IPS-NIHi11 (cell line): ENCODE data around the gene RHBDD2.
"Not testable (repeated sequence)": the region's sequence is repeated elsewhere in the genome, so short reads cannot be mapped to it uniquely, and the experiment has no call there.

Experiments
- DNase-seq: peaks from one replicate; pipeline ENCODE4 v3.0.0; 2012; ENCODE audit warnings: mixed read lengths, low spot score

RHBDD2 gene

GRCh38 chr7:75866489-75867389, 12.1 kb upstream of the RHBDD2 start:
- peak; percentile 85 for DNase-seq

- no peak for DNase-seq
These were observed 11.5 kb upstream of the RHBDD2 start for GRCh38 chr7:75867390-75867717.

DNA sequence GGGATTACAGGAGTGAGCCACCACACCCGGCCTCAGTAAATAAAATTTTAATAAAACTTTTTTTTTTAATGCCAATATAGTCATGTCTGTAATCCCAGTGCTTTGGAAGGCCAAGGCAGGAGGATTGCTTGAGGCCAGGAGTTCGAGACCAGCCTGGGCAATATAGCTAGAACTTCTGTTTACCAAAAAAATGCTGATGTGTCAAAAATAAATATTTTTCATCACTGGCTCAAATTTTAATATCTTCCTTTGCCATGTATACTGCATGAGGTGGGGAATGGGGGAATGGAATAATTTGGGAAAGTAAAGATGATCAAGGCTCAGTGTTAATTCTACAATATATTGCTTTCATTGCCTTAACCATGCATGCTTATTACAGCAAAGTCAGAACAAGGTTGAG, 10.7 kb upstream of the RHBDD2 start:
- no peak for DNase-seq

DNA sequence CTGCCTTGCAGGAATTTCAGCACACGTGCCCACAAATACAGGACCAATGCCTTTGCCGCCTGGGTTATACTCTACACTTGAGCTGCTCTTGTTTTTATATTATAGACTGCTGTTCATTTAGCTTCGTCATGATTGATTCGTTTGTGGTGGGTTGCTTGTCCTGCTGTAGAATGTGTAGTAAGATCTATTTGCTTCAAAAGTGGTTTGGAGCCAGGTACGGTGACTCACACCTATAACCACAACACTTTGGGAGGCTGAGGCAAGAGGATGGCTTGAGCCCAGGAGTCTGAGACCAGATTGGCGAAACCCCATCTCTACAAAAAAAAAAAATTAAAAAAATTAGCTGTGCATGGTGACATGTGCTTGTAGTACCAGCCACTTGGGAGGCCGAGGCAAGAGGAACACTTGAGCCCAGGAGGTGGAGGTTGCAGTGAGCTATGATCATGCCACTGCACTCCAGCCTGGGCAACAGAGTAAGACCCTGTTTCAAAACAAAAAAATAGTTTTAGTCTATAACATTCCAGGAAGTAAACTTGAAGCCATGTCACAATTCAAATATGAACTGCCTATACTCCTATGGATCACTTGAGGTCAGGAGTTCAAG, 9.0 kb upstream of the RHBDD2 start:
- no peak for DNase-seq

GRCh38 chr7:75870557-75871161, 8.2 kb upstream of the RHBDD2 start:
- no peak for DNase-seq

DNA sequence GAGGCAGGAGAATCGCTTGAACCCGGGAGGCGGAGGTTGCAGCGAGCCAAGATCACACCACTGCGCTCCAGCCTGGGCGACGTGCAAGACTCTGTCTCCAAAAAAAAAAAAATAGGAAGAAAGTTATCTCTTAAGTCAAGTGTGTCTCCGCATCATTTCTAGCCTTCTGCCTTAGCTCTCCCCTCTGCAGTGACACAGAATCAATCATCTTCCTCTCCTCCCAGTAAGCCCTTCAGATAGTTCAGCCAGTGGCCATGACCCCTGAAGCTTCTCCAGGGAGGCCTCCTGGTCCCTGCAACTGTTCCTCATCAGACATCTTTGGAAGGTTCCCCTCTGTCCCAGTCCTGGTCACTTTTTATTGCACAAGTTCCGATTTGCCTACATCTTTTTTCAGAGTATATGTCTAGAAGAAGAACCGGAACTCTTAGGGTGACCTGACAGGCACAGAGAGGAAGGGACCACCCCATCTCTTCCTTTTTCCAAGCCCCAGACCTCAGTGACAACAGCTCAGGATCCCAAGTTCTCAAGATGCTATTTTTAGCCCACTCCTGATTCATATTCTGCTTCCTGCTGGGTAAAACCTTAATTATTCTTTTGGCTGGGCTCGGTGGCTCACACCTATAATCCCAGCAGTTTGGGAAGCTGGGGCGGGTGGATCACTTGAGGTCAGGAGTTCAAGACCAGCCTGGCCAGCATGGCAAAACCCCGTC, 6.6 kb upstream of the RHBDD2 start:
- DNase-seq = no peak

DNA sequence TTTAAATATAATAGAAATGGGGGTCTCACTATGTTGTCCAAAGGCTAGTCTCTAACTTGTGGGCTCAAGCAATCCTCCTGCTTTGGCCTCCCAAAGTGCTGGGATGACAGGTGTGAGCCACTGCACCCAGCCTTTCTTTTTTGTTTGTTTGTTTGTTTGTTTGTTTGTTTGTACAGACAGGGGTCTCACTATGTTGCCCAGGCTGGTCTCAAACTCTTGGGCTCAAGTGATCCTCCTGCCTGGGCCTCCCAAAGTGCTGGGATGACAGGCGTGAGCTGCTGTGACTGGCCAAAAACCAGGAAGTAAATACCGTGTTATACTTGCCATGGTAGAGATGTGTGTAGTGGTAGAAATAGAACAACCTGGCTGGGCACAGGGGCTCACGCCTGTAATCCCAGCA, 4.7 kb upstream of the RHBDD2 start:
- not testable (repeated sequence) for DNase-seq

DNA sequence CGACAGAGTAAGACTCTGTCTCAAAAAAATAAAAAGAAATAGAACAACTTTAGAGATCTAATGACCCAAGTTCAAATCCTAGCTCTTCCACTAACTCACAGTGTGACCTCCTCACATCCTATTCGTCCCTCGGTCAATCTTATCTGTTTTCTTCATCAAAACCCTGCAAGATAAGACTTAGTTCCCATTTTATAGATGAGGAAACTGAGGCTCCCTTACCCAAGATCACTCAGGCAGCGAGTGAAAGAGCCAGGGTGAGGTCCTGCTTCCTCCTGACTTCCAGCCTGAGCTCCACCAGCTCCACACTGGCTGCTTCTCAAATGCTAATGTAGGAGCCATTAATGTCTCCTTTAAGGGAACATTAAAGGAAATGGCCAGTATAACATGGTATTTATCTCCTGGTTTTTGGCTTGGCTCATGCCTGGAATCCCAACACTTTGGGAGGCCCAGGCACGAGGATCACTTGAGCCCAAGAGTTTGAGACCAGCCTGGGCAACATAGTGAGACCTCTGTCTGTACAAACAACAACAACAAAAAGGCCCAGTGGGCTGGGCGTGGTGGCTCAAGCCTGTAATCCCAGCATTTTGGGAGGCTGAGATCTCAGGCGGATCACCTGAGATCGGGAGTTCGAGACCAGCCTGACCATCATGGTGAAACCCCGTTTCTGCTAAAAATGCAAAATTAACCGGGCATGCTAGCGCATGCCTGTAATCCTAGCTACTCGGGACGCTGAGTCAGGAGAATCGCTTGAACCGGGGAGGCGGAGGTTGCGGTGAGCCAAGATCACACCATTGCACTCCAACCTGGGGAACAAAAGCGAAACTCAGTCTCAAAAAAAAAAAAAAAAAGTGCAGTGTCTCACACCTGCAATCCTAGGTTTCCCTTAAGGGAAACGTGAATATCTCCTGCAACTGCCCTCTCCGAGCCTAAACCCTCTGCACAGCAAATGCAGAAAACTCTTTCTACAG, 3.4 kb upstream of the RHBDD2 start:
- no peak for DNase-seq

DNA sequence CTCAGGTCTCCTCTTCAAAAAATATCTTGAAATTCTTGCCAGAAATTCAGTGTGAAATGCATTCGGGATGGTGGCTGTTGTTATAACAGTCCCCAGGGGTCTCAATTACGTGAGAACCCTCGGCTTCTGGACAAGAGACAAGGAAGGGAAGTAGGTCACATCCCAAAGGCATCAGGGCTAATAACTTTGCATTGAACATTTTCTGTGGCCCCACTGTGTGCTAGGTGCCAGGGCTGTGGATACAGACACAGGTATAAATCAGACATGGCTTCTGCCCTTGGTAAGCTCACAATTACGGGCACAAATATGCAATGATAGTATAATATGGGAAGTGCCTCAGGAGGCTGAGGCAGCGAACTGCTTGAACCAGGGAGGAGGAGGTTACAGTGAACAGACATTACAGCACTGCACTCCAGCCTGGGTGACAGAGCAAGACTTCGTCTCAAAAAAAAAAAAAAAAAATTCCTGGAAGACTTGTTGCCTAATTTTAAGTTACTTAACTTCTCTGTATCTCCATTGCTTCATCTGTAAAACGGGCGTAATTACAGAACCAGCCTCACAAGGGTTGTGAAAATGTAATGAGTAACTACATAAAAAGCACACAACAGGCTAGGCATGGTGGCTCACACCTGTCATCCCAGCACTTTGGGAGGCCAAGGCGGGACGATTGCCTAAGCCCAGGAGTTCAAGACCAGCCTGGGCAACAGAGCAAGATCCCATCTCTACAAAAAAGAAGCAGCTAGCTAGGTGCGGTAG, 2.5 kb upstream of the RHBDD2 start:
- no peak for DNase-seq

DNA sequence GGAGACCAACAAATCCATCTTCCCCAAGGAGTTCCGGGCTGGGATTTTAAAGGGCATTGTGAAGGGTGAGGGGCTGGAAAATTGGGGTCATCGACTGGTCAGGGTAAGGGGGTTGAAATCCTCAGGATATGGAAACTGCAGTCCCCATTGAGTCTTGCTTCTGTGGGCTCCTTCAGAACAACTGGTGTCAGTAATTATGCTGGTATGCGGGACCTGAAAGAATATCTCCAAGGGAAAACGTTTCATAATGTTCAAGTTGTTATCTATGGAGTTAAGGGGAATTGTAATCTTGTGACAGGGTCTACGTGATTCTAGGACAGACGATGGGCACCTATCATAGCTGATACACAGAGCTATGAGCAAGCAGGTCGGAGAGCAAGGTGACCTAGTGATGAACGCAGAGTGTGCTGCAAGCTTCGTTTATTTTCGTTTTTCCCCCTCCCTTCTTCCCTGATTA, 494 bp upstream of the RHBDD2 start:
- no peak for DNase-seq

DNA sequence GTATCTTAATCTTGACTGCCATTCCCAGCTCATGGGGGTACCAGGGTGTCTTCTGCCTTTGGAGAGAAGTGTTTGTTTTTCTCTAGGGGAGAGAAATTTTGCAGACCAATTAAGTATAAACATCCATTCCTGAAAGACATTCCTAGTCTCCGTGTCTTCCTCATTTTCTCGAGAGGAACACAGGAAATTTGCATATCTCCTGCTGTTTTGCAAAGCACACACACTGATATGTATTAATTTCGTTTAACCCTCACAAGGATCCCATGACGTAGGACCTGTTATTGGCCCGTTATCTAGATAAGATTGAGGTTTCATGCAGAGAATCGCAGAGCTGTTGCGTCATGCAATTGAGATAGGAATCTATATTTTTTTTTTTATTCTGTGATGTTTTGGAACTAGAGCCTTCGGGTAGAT, 944 bp downstream of the RHBDD2 start:
- no peak for DNase-seq

- no peak for DNase-seq
These were observed 1.4 kb downstream of the RHBDD2 start for GRCh38 chr7:75880242-75880641.

- DNase-seq = no peak
These were observed 2.7 kb downstream of the RHBDD2 start for GRCh38 chr7:75881436-75882095.

- not testable (repeated sequence) for DNase-seq
These were observed 4.5 kb downstream of the RHBDD2 start for GRCh38 chr7:75883265-75883824.

DNA sequence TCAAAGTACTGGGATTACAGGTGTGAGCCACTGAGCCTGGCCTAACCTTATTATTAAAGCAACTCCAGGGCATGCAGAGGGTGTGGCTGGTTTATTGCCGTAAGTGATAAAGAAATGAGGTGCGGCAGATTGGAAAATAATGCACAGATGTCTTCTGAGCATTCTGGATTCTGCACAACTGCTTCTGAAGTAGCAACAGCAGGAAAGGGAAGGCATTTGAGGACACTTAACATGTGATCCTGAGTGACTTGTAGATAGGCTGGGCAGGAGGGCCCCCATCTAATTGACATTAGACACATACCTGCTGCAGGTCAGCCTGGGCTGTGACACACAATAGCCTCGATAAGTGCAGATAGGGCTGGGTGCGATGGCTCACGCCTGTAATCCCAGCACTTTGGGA, 5.6 kb downstream of the RHBDD2 start:
- DNase-seq = no peak

GRCh38 chr7:75885036-75885435, 6.2 kb downstream of the RHBDD2 start:
- no peak for DNase-seq

DNA sequence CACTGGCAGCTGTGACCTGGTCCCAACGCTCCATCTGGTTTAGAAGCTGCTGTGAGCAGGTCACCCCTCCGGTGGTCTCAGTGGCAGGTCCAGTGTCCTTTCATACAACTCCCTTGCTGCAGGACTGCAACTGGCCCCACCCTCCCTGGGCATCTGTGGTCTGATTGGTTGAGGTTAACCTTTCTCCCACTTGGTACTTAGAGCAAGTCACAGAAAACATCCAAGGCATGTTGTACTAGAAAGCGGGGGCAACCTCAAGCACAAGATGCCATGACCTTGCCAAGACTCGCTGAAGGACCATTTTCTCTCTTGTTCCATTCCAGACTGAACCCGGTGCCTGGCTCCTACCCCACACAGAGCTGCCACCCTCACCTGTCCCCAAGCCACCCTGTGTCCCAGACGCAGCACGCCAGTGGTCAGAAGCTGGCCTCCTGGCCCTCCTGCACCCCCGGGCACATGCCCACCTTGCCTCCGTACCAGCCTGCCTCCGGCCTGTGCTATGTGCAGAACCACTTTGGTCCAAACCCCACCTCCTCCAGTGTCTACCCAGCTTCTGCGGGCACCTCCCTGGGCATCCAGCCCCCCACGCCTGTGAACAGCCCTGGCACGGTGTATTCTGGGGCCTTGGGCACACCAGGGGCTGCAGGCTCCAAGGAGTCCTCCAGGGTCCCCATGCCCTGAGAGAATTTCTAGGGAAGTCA, 9.0 kb downstream of the RHBDD2 start:
- no peak for DNase-seq

GRCh38 chr7:75888464-75889222, 9.8 kb downstream of the RHBDD2 start:
- DNase-seq = no peak
